Stromal cell of bone marrow (primary cell): ENCODE measurements around the gene CDH18.

Source experiments
- DNase-seq: peaks from one replicate; pipeline ENCODE4 v3.0.0-alpha.2; 2012; ENCODE audit warnings: low read depth

Gene CDH18

DNA sequence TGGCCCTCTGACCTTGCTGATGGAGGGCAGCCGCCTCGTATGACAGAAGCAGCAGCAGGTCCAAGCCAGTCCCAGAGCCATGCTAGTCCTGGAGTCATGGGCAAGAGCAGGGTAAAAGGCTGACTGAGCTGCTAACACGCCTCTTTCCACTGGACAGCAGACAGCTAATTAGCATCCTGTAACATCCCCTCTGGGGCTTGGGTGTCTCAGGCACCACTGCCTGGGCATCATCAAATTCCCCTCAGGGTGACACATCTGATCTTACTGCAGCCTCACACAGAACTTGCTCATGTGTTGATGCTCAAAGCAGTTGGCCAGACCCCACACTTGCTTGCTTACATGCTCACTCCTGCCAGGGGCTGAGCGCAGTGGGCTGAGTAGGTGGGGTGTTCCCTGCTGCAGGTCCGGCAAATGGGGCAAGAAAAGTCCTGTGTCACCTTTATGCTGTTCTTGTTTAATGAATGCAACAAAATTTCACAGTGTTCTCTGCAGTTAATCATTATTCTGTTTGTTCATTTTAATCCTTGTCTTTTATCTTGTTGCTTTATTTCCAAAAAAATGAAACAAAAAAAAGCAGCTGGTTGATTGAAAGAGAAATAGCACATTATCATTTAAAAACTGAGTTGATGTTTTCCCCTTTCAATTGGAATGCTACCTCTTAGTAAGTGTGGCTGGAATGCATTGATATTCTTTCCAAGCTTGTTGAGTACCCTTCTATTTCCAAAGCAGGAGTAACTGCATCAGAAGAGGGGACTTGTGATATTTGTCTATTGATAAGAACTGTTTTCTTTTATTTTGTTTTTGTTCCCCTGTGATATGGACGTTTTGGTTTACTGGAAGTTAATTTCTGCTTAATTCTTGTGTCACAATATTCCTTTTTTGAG, 254.1 kb downstream of the CDH18 start:
- no peak for DNase-seq

DNA sequence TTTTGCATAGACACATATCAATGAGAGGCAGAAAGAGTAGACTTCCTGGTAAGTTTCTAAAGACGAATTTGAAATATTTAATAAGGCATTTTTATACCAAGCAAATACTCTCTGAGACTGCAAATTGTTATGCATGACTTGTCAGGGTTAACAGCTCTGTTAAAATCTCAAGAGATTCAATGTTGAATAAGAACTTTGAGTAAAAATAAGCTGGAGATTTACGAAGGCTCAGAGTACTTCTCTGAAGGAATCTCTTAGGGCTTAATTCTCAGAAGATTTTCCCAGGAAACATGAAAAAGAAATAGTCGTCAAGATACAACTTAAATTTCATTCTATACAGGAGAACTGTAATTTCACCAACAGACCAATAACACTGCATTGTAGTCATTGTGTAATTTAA, 259.4 kb downstream of the CDH18 start:
- no peak for DNase-seq

DNA sequence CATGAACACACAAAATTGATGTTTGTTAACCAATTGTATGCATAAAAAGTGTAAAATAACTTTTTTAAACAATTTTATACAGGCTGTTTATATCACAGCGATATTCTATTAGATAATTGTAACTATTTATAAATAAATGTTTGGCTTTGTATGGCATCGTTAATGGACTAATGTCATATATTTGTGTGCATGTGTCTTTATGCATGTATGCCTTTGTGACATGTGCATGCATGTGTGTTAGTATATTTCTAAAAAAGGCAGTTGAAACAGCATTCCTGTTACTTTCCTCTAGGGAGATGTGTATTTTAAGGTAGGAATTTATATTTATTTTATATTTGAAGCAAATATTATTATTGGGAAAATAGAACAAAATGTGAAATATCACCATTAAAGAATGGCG, 268.9 kb downstream of the CDH18 start:
- no peak for DNase-seq

GRCh38 chr5:19713740-19714139, 274.3 kb downstream of the CDH18 start:
- no peak for DNase-seq

- no peak for DNase-seq
Measured at GRCh38 chr5:19709403-19709802, 278.6 kb downstream of the CDH18 start.

DNA sequence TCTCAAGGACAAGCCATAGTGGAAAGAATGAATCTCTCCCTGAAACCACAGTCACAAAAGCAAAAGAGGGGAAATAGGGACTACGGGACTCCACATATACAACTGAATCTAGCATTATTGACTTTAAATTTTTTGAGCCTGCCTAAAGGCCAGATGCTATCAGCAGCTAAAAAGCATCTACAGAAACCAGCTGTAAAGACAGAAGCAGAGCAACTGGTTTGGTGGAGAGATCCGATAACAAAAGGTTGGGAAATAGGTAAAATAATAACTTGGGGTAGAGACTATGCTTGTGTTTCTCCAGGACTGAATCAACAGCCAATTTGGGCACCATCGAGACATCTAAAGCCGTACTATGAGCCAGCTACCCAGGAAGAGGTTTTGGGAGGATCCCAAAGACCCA, 281.2 kb downstream of the CDH18 start:
- no peak for DNase-seq

GRCh38 chr5:19701731-19702130, 286.3 kb downstream of the CDH18 start:
- DNase-seq = no peak

DNA sequence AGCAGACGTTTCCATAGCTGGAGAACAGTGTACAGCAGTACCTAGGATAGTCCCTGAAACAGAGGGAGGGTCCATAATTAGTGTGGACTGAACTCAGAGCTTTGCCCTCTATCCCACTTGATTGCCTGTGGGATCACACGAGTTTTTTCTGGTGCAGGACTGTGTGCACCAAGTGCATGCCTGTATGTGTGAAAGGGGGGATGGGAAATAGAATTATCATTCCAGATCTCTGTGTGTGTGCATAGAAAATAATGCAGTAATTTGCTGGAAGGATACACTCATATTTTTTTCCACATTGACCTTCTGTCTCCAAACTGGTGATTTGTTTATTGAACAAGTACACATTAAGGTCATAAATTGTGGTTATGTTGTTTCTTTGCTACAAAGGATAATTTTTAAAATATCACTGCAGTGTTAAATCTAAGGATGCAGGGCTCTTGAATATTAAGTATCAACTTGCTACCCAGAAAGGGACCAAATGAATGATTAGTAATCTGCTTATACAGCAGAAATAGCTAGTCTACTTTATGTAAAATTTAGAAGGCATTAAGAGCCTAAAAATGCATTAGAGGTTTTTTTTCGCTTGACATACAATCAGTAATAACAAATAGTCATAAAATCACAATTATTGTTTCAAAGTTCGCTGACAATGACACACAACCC, 292.9 kb downstream of the CDH18 start:
- no peak for DNase-seq

- no peak for DNase-seq
Measured at GRCh38 chr5:19690978-19691377, 297.0 kb downstream of the CDH18 start.

- DNase-seq = no peak
Measured at GRCh38 chr5:19685473-19685872, 302.5 kb downstream of the CDH18 start.

DNA sequence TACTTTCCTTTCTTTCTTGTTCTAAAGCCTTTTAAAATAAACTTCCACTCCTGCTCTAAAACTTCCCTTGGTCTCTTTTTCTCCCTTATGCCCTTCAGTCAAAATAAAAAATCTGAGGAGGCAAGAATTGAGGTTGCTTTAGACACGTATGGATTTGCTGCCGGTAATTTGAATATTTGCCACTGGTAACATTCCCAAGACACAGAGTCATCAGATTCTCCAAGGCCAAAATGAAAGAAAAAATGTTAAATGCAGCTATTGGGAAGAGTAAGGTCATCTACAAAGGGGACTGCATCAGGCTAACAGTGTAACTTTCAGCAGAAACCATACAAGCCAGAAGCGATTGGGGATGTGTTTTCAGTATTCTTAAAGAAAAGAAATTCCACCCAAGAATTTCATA, 311.1 kb downstream of the CDH18 start:
- DNase-seq = no peak

GRCh38 chr5:19660679-19661078, 327.3 kb downstream of the CDH18 start:
- DNase-seq = no peak

GRCh38 chr5:19655627-19656026, 332.4 kb downstream of the CDH18 start:
- DNase-seq = no peak

GRCh38 chr5:19638461-19638860, 349.5 kb downstream of the CDH18 start:
- DNase-seq = no peak

DNA sequence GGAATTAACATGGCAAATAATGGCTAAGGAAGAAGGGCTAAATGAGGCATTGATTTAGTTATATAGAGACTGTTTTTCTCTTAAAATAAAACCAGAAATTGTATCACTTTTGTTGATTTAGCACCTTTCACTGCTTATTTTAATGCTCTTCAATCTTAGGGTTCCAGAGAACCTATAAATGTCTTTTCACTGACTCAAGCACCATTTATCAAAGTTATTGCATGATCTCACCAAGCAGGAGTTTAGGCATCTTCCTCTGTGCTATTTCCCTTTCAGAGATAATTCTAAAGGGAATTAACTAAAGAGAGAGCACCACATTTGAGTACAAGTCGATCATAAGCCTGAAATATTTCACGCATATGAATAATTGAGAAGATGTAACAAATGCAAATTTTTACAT, 357.1 kb downstream of the CDH18 start:
- no peak for DNase-seq

GRCh38 chr5:19626211-19626610, 361.8 kb downstream of the CDH18 start:
- DNase-seq = peak; percentile 32

DNA sequence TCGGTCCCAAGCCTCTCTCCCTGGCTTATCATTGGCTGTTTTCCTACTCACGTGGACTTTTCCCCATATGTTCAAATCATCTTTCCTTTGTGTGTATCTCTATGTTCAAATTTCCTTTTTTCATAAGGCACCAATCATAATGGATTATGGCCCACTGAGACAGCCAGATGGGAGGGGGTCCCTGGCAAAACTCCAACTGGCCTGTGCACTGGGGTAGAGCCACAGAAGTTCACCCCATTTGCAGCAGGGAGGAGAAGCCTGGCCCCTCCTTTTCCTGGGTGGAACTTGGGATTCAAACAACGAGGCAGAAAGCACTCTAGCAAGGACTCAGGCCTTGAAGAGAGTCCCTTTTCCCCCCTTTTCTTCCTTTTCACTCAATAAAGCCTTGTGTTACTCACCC, 362.4 kb downstream of the CDH18 start:
- no peak for DNase-seq

GRCh38 chr5:19619571-19619970, 368.4 kb downstream of the CDH18 start:
- no peak for DNase-seq

DNA sequence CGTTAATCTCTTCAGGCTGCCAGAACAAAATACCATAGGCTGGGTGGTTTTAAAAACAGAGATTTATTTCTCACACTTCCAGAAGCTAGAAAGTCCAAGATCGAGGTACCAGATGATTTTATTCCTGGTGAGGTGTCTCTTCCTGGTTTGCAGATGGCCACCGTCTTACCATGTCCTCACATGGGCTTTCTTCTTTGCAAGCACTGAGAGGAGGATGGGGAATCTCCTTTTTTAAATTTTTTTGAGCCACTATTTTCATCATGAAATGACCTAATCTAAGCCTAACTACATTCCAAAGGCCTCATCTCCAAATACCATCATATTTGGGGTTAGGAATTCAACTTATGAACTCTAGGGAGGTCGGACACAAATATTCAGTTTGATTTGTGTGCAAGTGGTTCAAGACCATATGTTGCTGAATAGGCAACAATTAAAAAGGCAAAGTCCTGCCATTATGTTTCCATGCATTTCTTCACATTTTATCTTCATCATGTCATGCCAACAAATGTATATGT, 371.2 kb downstream of the CDH18 start:
- DNase-seq = no peak

DNA sequence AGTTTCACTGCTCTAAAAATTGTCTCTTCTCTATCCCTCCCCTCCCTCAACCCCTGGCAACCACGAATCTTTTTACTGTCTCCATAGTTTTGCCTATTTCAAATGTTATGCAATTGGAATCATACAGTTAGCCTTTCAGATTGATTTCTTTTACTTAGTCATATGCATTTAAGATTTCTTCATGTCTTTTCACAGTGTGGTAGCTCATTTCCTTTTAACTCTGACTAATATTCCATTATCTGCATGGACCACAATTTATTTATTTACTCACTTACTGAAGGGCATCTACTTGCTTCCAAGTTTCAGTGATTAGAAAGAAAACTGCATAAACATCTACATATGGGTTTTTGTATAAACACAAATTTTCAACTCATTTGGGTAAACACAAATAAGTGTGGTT, 372.3 kb downstream of the CDH18 start:
- DNase-seq = no peak

GRCh38 chr5:19615071-19615470, 372.9 kb downstream of the CDH18 start:
- DNase-seq = no peak

GRCh38 chr5:19608444-19609002, 379.5 kb downstream of the CDH18 start:
- DNase-seq = no peak

DNA sequence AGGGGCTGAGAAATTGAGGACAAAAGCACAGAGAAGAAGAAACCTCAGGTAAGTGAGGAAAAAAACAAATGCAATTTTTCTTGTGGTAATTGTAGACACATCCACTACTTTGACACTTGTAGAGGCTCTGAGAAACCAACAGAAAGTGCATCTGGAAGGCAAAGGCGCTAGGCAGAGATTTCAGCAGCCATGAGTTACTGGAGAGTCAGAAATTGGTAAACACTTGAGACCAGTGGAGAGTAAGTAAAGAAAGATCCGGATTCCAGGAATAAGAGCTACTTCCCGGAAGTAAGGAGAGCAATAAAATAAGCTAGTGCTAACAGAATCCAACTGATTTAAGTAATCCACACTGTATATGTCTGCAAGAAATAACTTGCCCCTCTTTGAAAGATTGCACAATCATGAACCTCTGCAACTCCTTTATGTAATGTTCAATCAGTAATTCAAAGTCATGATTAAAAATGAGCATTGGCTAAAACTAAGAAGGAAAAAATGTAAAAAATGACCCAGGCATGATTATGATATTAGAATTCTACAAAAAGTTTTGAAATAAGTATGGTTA, 382.1 kb downstream of the CDH18 start:
- DNase-seq = no peak
